Regular cardiac myocyte (primary cell): ENCODE results near the gene VCP. TPM values are rescaled to one million over a fixed set of nuclear protein-coding genes. Genes with fewer than 3 reads are reported as not detected.

Experiments
- total RNA-seq: library from RNA; depleted of rRNA; stranded (reverse); fragments of >200 nt; gene quantifications from 2 replicates; pipeline ENCODE4 v1.2.3, GENCODE V29; 2014

VCP gene
- total RNA-seq: 302 and 466 TPM in 2 replicates

DNA sequence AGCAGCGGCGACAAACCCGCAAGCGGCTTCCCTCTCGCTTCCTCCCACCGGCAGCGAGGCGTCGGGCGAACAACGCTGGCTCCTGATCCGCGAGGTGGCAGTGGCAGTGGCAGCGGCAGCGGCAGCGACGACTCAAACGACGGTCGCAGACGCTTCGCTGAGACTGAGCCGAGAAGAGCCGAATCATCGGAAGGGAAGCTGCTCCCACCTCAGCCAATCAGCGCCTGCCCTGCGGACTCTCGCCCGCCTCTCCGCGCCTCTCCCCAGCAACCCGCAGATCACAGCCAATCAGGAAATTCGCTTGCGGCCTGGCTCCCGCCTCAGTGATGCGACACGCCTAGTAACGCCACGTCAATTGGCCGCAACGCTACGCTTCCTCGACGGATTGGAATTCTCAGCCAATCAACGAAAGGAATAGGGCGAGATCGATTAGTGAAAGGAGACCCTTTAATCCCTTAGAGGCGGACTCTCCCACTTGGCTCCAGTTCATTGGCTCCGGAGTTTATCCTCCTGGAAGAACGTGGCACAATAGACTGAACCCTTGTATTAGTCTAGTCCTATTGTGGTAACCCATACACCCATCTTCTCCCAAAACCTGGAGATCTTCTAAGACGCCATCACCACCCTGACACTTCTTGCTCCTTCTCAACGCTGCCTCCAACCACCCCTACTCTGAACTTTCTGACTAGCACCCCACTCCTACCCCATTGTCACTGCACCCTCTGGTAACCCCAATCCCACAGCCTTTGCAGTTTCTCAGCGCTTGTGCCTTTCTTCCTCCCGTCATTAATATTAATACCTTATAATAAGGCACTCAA lies at the start of gene VCP:
Gene VCP, minus strand, starts transcription at position 165 of the 818 bp plus-strand sequence. CDS start 272 bp downstream, outside the sequence.

DNA sequence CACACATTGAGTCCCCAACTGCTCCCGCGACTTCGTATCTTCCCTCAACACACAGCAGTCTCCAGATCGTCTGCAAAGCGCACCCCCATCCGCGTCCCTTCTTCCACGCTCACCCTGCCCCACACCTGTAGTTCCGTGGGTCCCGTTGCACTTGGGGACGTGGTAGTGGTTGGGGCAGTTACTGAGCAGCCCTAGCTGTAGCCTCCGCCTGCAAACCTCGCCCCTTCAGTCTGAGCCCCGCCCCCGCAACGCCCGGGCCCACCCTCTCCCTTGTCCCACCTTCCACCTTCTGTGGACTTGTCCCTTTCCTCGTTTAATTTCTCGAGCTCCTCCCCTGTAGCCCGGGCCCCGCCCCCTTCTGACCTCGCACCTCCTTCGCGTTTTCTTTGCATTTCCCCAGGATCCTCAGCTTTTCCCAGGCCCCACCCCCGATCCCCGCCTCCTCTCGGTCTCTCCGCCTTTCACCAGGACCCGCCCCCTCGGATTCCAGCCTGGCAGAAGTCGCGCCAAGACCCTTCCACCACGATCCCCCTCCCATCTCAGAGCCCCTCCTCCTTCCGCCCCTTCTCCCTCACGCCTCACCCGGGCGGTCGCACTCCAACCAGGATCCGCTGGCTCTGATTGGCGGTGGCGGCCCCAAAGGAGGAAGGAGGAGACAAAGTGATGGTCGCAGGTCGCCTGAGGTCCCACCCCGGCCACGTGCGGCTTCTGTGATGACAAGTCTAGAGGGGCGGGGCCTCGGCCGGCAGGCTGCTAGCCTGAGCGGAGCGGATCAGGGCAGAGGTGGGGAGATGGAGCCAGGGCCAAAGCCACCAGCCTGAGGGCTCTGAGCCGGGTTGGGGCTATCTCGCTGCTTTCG lies 43.5 kb upstream of the VCP start, which contains the start of gene ATOSB:
Gene ATOSB, minus strand, starts transcription at position 183 of the 859 bp plus-strand sequence. CDS start 7,588 bp downstream, outside the sequence.

DNA sequence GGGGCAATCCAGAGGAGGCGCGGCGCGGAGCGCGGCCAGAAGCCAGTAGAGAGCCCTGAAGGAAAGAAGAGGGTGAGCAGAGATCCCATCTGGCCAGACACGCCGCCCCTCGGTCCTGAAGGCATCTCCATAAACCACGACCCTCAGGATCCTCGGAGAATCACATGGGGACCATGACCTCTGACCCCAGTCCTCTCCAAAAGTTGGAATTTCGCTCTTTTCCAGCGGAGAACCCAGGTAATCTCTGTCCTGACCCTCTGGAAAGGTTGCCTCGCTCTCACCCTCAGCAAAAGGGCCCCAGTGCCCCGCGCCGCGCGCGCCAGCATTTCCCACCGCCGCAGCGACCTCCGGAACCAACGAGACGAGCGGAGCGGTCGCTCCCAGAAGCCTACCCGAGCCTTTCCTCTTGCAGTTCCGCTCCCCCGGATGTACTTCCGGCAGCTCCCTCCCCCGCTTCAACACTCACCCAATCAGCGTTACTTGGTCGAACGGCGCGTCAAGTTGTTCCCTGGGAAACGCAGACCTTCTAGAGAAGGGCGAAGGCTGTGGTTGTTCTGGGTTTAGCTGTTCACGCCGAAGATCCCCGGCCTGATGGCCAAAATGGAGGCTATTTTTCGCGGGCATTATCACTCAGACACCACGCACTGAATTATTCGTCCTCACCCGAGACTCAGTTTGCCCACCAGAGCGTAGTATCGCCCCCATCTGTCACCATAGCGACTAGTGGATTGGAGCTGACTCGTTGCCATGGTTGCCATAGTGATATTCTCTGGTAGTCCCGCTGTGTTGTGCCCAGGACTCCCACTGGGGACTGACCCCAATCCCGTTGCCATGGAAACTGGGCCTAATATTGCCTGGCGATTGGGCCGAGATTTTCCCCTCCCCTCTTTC lies 30.6 kb upstream of the VCP start, which contains the start of gene STOML2:
Gene STOML2, minus strand, starts transcription at position 363 of the 891 bp plus-strand sequence. Its CDS starts 37 bp downstream, at position 326.

DNA sequence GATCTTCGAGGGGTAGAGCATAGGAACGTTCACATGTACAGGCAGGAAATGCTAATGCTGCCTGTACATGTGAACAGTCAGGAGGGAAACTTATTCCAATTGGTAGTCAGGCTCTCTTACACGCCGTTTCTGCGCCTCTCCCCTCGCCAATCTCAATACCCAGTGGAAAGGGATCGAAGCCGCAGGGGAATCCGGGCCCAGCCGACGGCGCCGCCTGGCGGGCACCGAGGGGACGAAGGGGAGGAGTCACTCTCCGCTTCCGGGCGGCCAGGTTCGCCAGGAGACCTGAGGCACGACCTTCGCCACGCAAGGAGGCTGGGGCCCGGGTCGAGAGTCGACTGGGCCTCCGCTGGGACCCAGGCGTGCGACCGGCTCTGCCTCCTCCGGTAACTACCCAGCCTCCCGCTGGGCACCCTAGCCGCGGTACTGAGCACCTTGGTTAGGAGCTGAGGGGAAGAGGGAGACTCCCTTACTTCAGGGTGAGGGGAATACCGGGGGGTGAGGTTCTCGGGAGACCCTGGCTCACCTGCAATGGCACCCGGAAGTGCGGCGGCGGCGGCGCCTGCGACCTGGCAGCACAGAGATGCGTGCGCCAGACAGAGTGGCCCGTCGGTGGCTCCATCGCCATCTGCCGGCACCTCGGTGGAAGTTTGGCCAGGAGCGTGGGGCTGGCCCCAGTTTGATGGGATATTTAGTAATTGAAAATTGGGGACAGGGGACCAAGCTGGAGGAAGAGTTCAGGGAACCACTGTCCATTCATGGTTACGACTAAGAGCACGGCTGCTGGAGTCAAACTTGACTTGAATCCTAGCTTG lies 23.8 kb upstream of the VCP start, which contains the start of gene PIGO:
Gene PIGO, minus strand, starts transcription at position 557 of the 815 bp plus-strand sequence. CDS start 1,026 bp downstream, outside the sequence.

DNA sequence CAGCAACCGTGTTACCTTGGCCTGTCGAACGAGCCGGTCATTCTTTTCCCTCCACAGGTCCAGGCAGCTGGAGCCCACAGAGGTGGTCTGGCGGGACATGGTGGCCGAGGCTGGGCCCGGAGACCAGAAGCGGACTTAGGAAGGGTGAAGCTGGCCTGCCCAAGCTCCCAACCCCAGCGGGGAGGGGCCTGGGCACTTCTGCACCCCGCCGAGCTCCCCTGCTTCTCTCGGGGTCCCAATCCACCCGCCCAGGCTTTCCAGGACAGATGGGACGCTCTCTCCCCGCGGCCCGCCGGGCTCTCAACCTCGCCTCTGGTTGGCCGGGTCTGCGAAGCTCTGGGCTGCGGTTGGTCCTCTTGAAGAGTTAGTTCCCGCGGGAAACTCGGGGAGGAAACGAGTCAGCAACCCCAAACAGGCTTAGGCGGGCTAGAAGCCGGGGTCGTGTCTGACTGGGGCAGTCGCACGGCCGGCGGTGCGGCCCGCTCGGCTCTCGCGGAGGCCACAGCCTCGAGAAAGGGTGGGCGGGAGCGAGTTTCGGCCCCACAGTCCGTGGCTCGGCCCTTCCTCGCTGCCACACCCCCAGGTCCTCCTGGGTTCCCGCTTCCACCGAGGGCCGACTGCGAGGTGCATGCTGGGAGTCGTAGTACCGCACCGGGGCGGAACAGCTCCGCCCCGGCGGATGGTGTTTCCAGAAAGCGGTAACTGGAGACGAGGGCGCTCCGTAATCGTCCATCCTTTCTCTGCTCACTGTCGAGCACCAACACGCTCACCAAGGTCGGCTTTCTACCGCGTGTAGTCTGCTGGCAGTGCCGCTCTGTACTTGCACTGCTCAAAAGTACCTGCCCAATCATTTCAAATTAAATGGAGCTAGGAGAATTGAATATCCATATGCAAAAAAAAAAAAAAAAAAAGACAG lies 7.3 kb upstream of the VCP start, which contains the start of gene FANCG:
Gene FANCG, minus strand, starts transcription at position 517 of the 916 bp plus-strand sequence. Its CDS starts 418 bp downstream, at position 99.

Other genes starting within 250 kb of the VCP start
- gene PHF24, start 114.3 kb downstream of the VCP start, total RNA-seq: 0.28 TPM in 1 of 2 replicates, not detected in the other
- 8.2 and 10.7 TPM in 2 replicates for gene DNAJB5, start 82.9 kb downstream of the VCP start, total RNA-seq
- 11.6 and 44.1 TPM in 2 replicates for gene FANCG, start 7.3 kb upstream of the VCP start, total RNA-seq
- gene PIGO, start 24.0 kb upstream of the VCP start, total RNA-seq: 11.6 and 11.7 TPM in 2 replicates
- gene STOML2, start 30.5 kb upstream of the VCP start, total RNA-seq: 144 and 332 TPM in 2 replicates
- 25.4 and 26.8 TPM in 2 replicates for gene ATOSB, start 43.2 kb upstream of the VCP start, total RNA-seq
- 29.6 and 30.3 TPM in 2 replicates for gene UNC13B, start 89.4 kb upstream of the VCP start, total RNA-seq